ENCODE data around the gene ERO1B. TPM values are rescaled to one million over a fixed set of nuclear protein-coding genes. Genes with fewer than 3 reads are reported as not detected.
"Not testable (repeated sequence)": the region's sequence is repeated elsewhere in the genome, so short reads cannot be mapped to it uniquely, and the experiment has no call there.

ERO1B gene
- total and polyA plus RNA-seq, 5 donors = 3.2 to 6.3 (median 5.0) TPM

DNA sequence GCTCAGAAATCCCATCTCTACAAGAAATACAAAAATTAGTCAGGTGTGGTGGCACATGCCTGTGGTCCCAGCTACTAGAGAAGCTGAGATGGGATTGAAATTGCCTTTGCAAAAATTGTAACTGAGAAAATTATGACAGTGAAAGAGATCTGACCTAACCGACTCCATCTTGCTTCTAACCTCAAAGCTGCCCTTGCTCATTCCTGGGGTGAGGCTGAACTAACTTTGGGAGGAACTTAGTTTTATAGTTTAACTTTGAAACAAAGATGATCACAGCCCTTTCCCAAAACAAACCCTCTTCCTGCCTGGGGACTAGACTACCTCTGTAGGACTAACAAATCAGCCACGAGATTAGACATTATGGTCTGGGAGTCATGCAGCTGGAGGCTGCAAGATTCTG is 33.8 kb upstream of the ERO1B start:
- Histone ChIP-seq H3K27ac (ENCODE audit: low read length) (no peak overlapping the region), H3K4me3 (ENCODE audit: low read length) (no peak overlapping the region), H3K9me3 (ENCODE audit: control insufficient read depth, low read length) (no peaks in the 10 kb centered on the region), H3K27me3 (ENCODE audit: control insufficient read depth, insufficient read depth) (no peaks in the 10 kb centered on the region), H3K4me1 (ENCODE audit: control insufficient read depth, insufficient read depth, low read length) (no peaks in the 10 kb centered on the region)
- DNase-seq = no peak
- intact Hi-C loops (cut with DNase I) = no loop called here
- 72% methylated on average over 2 of the region's 2 CpGs for WGBS
- no peak for ATAC-seq

DNA sequence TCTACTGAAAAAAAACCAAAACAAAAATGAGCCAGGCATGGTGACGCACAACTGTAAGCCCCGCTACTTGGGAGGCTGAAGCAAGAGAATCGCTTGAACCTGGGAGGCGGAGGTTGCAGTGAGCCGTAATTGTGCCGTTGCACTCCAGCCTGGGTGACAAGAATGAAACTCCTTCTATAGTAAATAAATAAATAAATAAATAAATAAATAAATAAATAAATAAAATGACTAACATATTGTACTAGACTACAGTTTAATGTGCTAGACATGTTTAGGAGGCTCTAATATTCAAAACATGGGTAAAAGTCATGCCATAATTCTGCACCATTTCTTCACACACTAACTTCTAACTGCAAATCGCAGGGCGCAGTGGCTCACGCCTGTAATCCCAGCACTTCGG is 33.3 kb upstream of the ERO1B start:
- Histone ChIP-seq H3K4me1 (ENCODE audit: control insufficient read depth, insufficient read depth, low read length) (no peaks in the 10 kb centered on the region), H3K27ac (ENCODE audit: low read length) (no peak overlapping the region), H3K4me3 (ENCODE audit: low read length) (no peak overlapping the region), H3K27me3 (ENCODE audit: control insufficient read depth, insufficient read depth) (no peaks in the 10 kb centered on the region), H3K9me3 (ENCODE audit: control insufficient read depth, low read length) (no peaks in the 10 kb centered on the region)
- ATAC-seq (no peak), DNase-seq (no peak)
- intact Hi-C loops (cut with DNase I) = no loop called here
- WGBS = 87% methylated on average over 10 of the region's 10 CpGs

DNA sequence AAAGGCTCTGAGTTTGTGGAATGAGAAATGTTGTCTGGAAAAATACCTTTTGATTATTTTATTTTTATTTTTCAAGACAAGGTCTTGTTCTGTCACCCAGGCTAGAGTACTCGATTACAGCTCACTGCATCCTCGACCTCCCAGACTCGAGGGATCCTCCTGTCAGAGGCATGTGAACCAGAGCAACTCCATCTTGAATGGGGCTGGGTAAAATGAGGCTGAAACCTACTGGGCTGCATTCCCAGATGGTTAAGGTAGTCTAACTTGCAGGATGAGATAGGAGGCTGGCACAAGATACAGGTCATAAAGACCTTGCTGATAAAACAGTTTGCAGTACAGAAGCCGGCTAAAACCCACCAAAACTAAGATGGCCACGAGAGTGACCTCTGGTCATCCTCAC is 32.3 kb upstream of the ERO1B start:
- DNase-seq; H3K27me3 ChIP-seq (ENCODE audit: control insufficient read depth, insufficient read depth); H3K4me1 ChIP-seq (ENCODE audit: control insufficient read depth, insufficient read depth, low read length); H3K4me3 ChIP-seq (ENCODE audit: low read length); ATAC-seq; H3K27ac ChIP-seq (ENCODE audit: low read length); intact Hi-C loops (cut with DNase I); H3K9me3 ChIP-seq (ENCODE audit: control insufficient read depth, low read length): not testable (repeated sequence)
- WGBS = 85% methylated on average over 5 of the region's 5 CpGs

DNA sequence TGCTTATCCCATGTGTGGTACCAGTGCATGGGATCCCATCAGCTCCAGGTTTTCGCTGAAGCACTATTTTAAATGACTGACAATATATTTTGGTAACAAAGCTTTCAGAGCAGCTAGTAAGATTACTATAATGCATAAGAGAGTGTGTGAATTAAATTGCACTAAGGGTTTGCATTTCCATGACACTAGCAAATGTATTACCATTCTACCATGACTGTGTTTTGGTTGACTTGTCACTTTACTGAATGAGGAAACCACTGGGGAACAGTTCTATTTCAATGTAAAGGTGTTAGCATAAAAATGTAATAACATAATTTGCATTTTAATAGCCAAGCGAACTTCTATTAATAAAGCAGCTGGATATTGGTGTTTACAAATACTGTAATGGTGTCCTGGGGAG is 31.7 kb upstream of the ERO1B start:
- intact Hi-C loops (cut with DNase I) = no loop called here
- no peaks in the 10 kb centered on the region for H3K4me1 ChIP-seq (ENCODE audit: control insufficient read depth, insufficient read depth, low read length)
- H3K4me3 ChIP-seq (ENCODE audit: low read length) = no peak overlapping the region
- no peaks in the 10 kb centered on the region for H3K27me3 ChIP-seq (ENCODE audit: control insufficient read depth, insufficient read depth)
- WGBS = 87% methylated on average over 2 of the region's 2 CpGs
- DNase-seq (no peak), ATAC-seq (no peak)
- no peaks in the 10 kb centered on the region for H3K9me3 ChIP-seq (ENCODE audit: control insufficient read depth, low read length)
- no peak overlapping the region for H3K27ac ChIP-seq (ENCODE audit: low read length)

DNA sequence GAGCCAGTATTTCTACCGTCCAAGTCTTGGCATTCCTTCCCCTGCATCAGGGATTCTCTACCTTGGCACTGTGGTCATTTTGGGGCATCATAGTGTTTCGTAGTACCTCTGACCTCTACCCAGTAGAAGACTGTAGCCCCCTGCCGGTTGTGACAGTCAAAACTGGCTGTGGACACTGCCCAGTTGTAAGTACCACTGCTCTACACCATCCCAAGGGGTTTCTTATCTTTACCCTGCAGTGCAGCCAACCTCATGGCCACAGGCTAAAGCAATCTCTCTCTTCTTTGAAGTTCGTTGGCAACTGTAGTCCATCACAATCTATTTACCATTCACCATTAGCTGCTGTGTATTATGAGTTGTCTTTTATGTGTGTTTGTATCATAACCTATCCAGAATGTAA is 29.3 kb upstream of the ERO1B start:
- H3K4me3 ChIP-seq (ENCODE audit: low read length) = no peak overlapping the region
- DNase-seq (no peak), ATAC-seq (no peak)
- no peak overlapping the region for H3K27ac ChIP-seq (ENCODE audit: low read length)
- no peaks in the 10 kb centered on the region for H3K4me1 ChIP-seq (ENCODE audit: control insufficient read depth, insufficient read depth, low read length)
- intact Hi-C loops (cut with DNase I) = no loop called here
- H3K9me3 ChIP-seq (ENCODE audit: control insufficient read depth, low read length) = no peaks in the 10 kb centered on the region
- WGBS = 45% methylated on average over 4 of the region's 4 CpGs
- no peaks in the 10 kb centered on the region for H3K27me3 ChIP-seq (ENCODE audit: control insufficient read depth, insufficient read depth)

DNA sequence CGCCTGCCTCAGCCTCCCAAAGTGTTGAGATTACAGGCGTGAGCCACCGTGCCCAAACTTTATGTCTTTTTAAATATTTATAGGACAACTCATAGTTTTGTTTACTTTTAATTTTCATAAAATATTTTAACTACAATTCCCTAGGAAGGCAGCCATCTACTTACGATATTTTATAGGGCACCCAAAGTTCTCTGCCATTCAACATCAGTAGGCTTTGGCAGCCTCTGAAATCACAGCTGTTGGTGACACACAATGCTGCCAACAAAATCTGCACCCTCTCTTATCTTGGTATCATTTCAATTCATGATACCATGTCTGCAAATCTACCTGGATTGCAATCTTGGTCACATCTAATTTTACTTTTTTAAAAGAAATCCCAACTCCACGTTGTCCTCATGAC is 27.1 kb upstream of the ERO1B start:
- WGBS = 92% methylated on average over 5 of the region's 5 CpGs
- Histone ChIP-seq H3K4me1 (ENCODE audit: control insufficient read depth, insufficient read depth, low read length) (no peaks in the 10 kb centered on the region), H3K27ac (ENCODE audit: low read length) (no peak overlapping the region), H3K9me3 (ENCODE audit: control insufficient read depth, low read length) (no peaks in the 10 kb centered on the region), H3K27me3 (ENCODE audit: control insufficient read depth, insufficient read depth) (no peaks in the 10 kb centered on the region), H3K4me3 (ENCODE audit: low read length) (no peak overlapping the region)
- no peak for DNase-seq
- intact Hi-C loops (cut with DNase I) = no loop called here
- ATAC-seq = no peak

DNA sequence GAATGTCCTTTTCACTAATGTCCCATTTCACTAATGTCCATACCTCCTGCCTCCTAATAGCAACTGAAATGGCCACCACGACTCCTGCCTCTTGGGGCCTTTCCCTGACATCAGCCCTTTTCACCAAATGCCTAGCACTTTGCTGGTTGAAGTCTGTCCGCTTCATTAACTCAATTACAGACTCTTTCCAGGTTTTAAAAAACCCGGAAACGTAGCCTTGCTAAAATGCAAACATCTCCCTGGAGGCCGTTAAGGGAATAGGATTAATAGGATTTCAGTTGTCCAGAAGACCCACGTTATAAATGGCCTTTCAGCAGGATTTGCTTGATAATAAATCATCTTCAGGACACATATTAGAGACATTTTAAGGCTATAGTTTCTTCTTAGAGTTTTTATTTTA is 25.7 kb upstream of the ERO1B start:
- Histone ChIP-seq H3K4me1 (ENCODE audit: control insufficient read depth, insufficient read depth, low read length) (no peaks in the 10 kb centered on the region), H3K27ac (ENCODE audit: low read length) (no peak overlapping the region), H3K27me3 (ENCODE audit: control insufficient read depth, insufficient read depth) (no peaks in the 10 kb centered on the region), H3K4me3 (ENCODE audit: low read length) (no peak overlapping the region), H3K9me3 (ENCODE audit: control insufficient read depth, low read length) (no peaks in the 10 kb centered on the region)
- ATAC-seq = no peak
- intact Hi-C loops (cut with DNase I) = no loop called here
- DNase-seq = no peak
- 76% methylated on average over 6 of the region's 6 CpGs for WGBS

DNA sequence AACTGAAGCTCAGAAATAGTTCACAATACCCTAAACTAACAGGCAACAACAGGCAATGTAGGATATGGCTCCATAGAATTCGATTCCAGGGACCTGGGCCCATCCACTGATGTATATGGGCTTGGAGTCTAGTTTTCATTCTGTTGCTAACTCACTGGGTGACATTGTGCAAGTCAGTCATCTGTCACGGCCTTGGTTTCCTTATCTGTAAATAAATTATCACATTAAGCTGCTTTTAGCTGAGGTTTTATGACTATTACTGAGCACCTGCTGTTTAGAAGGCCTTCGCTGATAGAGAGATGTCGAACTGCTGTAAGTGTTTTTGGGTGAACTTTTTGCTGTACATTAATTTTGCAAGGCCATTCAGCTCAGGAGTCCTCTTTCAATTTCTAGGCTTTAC is 22.9 kb upstream of the ERO1B start:
- ATAC-seq (no peak), DNase-seq (no peak)
- Histone ChIP-seq H3K9me3 (ENCODE audit: control insufficient read depth, low read length) (no peaks in the 10 kb centered on the region), H3K4me3 (ENCODE audit: low read length) (no peak overlapping the region), H3K27me3 (ENCODE audit: control insufficient read depth, insufficient read depth) (no peaks in the 10 kb centered on the region), H3K4me1 (ENCODE audit: control insufficient read depth, insufficient read depth, low read length) (no peaks in the 10 kb centered on the region), H3K27ac (ENCODE audit: low read length) (no peak overlapping the region)
- 84% methylated on average over 4 of the region's 4 CpGs for WGBS
- intact Hi-C loops (cut with DNase I) = no loop called here

DNA sequence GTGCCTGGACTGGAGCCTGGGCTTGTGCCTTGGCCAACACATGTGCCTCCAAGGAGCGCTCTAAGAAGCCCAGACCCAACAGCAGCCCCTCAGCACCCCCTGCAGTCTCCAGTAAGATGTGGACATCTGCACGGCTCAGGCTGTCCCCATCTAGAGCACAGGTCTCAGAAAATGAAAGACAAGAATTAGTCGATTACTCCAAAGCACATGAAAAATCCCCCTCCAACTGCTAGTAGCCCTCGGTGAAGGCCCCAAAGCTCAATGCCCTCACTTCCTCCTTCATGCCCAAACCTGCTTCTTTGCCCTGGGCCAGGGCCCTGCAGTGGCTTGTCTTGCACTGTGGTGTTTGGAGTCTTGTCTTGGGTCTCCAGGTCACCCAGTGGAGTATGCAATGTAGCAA is 21.9 kb upstream of the ERO1B start:
- DNase-seq (no peak), ATAC-seq (peak in 1 of 2 donors; percentile 36)
- intact Hi-C loops (cut with DNase I) = no loop called here
- H3K4me1 ChIP-seq (ENCODE audit: control insufficient read depth, insufficient read depth, low read length) = no peaks in the 10 kb centered on the region
- WGBS = 88% methylated on average over 4 of the region's 4 CpGs
- no peaks in the 10 kb centered on the region for H3K9me3 ChIP-seq (ENCODE audit: control insufficient read depth, low read length)
- H3K4me3 ChIP-seq (ENCODE audit: low read length) = no peak overlapping the region
- H3K27me3 ChIP-seq (ENCODE audit: control insufficient read depth, insufficient read depth) = no peaks in the 10 kb centered on the region
- no peak overlapping the region for H3K27ac ChIP-seq (ENCODE audit: low read length)

DNA sequence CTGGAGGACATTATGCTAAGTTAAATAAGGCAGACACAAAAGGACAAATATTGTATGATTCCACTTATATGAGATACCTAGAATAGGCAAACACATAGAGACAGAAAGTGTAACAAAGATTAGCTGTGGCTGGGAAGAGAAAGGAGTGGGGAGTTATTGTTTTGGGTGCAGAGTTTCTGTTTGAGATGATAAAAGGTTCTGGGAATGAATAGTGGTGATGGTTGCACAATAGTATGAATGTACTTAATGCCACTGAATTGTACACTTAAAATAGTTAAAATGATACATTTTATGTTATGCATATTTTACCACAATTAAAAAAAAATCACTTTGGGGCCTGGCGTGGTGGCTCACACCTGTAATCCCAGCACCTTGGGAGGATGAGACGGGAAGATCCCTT is 21.2 kb upstream of the ERO1B start:
- WGBS = 95% methylated on average over 2 of the region's 2 CpGs
- H3K4me3 ChIP-seq (ENCODE audit: low read length) = no peak overlapping the region

DNA sequence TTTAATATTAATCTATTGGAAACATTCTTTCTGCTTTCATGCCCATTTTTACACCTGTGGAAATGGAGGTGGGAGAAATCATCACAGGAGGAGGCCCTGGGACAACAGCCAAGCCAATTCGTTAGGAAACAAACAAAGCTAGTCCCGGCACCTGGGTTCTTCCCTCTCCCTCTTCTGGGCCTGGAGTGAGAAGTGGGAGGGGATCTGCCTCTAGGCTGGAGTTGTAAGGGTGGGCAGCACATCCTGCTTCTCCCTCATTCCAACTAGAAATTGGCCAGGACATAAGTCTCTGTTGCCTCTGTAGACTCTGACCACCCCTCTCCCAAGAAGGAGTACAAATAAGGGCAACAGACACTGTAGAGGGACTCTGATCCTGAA is 20.2 kb upstream of the ERO1B start:
- Histone ChIP-seq H3K4me1 (ENCODE audit: control insufficient read depth, insufficient read depth, low read length) (no peaks in the 10 kb centered on the region), H3K27ac (ENCODE audit: low read length) (no peak overlapping the region), H3K9me3 (ENCODE audit: control insufficient read depth, low read length) (no peaks in the 10 kb centered on the region), H3K4me3 (ENCODE audit: low read length) (no peak overlapping the region), H3K27me3 (ENCODE audit: control insufficient read depth, insufficient read depth) (no peaks in the 10 kb centered on the region)
- no peak for DNase-seq
- WGBS = 38% methylated on average over 2 of the region's 2 CpGs
- no peak for ATAC-seq
- intact Hi-C loops (cut with DNase I) = no loop called here

More for the DNA sequence above, 21.2 kb upstream of the ERO1B start:
- no peaks in the 10 kb centered on the region for H3K4me1 ChIP-seq (ENCODE audit: control insufficient read depth, insufficient read depth, low read length)
- intact Hi-C loops (cut with DNase I) = no loop called here
- H3K27ac ChIP-seq (ENCODE audit: low read length) = no peak overlapping the region
- ATAC-seq (no peak), DNase-seq (no peak)
- no peaks in the 10 kb centered on the region for H3K27me3 ChIP-seq (ENCODE audit: control insufficient read depth, insufficient read depth)
- no peaks in the 10 kb centered on the region for H3K9me3 ChIP-seq (ENCODE audit: control insufficient read depth, low read length)

DNA sequence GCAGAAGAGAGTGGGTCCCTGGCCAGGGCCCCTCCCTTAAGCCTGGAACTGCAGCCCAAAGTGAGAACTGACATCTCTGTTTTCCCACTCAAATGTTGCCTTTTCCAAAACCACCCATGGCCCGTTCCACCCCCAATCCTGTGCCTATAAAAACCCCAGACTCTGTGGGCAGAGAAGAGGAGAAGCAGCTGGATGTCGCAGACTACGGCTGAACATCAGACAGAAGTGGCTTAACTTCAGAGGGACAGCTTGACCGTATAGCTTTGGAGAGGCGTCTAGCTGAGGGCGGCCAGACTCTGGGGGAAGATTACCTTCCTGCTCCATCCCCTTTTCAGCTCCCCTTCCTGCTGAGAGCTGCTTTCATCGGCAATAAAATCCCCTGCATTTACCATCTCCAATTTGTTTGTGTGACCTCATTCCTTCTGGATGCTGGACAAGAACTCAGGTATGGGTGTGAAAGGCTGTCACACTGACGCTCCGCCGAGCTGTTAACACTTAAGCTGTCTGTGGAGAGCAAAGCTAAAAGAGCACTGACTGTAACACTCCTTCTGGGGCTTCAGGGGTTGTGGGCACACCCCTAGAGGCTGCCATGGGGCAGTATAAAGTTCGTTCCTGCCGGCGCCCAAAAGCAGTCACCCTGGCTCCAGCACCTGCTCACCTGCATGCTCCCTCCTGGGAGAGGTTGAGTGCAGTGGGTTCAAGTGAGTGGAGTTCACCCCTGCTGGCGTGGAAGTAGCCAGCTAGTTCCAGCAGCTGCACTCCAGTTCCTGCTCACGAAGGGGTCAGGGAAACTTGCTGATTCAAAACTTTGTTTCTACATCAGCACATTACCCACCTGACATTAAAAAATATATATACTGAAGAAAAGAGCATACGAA is 19.6 kb upstream of the ERO1B start:
- 81% methylated on average over 16 of the region's 16 CpGs for WGBS
- ATAC-seq (no peak), DNase-seq (no peak)
- Histone ChIP-seq H3K27ac (ENCODE audit: low read length) (no peak overlapping the region), H3K27me3 (ENCODE audit: control insufficient read depth, insufficient read depth) (no peaks in the 10 kb centered on the region), H3K4me1 (ENCODE audit: control insufficient read depth, insufficient read depth, low read length) (no peaks in the 10 kb centered on the region), H3K9me3 (ENCODE audit: control insufficient read depth, low read length) (no peaks in the 10 kb centered on the region), H3K4me3 (ENCODE audit: low read length) (no peak overlapping the region)
- intact Hi-C loops (cut with DNase I) = no loop called here

Data from right cardiac atrium (tissue), 5 donors.